HG03135 (cell line): ENCODE measurements around the gene USP28.
"Not testable (repeated sequence)": the region's sequence is repeated elsewhere in the genome, so short reads cannot be mapped to it uniquely, and the experiment has no call there.

Experiments
- ATAC-seq: cut with Tn5 transposase; IDR thresholded peaks from one replicate; pipeline ENCODE4 v1.9.1; 2021; ENCODE audit warnings: mild to moderate bottlenecking, moderate library complexity; ENCODE audit not compliant: unreplicated experiment

Gene USP28

GRCh38 chr11:113838005-113838404, 37.4 kb downstream of the USP28 start:
- no peak for ATAC-seq

GRCh38 chr11:113835306-113835705, 40.1 kb downstream of the USP28 start:
- ATAC-seq, result no peak

- no peak for ATAC-seq
Measured at GRCh38 chr11:113833151-113833550, 42.2 kb downstream of the USP28 start.

GRCh38 chr11:113831314-113831713, 44.1 kb downstream of the USP28 start:
- peak; percentile 94 for ATAC-seq

- no peak for ATAC-seq
Measured at GRCh38 chr11:113829751-113830150, 45.6 kb downstream of the USP28 start.

- no peak for ATAC-seq
Measured at GRCh38 chr11:113828191-113828590, 47.2 kb downstream of the USP28 start.

- no peak for ATAC-seq
Measured at GRCh38 chr11:113827477-113827876, 47.9 kb downstream of the USP28 start.

- no peak for ATAC-seq
Measured at GRCh38 chr11:113818426-113818825, 56.9 kb downstream of the USP28 start.

- no peak for ATAC-seq
Measured at GRCh38 chr11:113817626-113818025, 57.7 kb downstream of the USP28 start.

GRCh38 chr11:113817162-113817561, 58.2 kb downstream of the USP28 start:
- ATAC-seq, result no peak

GRCh38 chr11:113814181-113814580, 61.2 kb downstream of the USP28 start:
- ATAC-seq, result no peak

- no peak for ATAC-seq
Measured at GRCh38 chr11:113808931-113809330, 66.4 kb downstream of the USP28 start.

- no peak for ATAC-seq
Measured at GRCh38 chr11:113806406-113806805, 69.0 kb downstream of the USP28 start.

- no peak for ATAC-seq
Measured at GRCh38 chr11:113805640-113806039, 69.7 kb downstream of the USP28 start.

- ATAC-seq, result no peak
Measured at GRCh38 chr11:113802621-113803020, 72.8 kb downstream of the USP28 start.

- no peak for ATAC-seq
Measured at GRCh38 chr11:113796663-113797259, 78.6 kb downstream of the USP28 start.

GRCh38 chr11:113789675-113790320, 85.6 kb downstream of the USP28 start:
- no peak for ATAC-seq

GRCh38 chr11:113789016-113789415, 86.4 kb downstream of the USP28 start:
- not testable (repeated sequence) for ATAC-seq

- ATAC-seq, result no peak
Measured at GRCh38 chr11:113782134-113782533, 93.2 kb downstream of the USP28 start.

GRCh38 chr11:113781682-113782081, 93.7 kb downstream of the USP28 start:
- ATAC-seq, result no peak

- no peak for ATAC-seq
Measured at GRCh38 chr11:113779496-113779895, 95.9 kb downstream of the USP28 start, which contains the start of gene CLDN25. Gene CLDN25, plus strand, starts transcription at chr11:113779796. Its CDS starts 0 bp downstream, at chr11:113779796.

GRCh38 chr11:113778111-113778910, 97.1 kb downstream of the USP28 start:
- no peak for ATAC-seq
